NCI-H748 (cell line): ENCODE results near the gene ZC3H18.
A peak's percentile ranks its signal among the peaks of the same experiment; 100 is the strongest.

Experiments
- DNase-seq: peaks from one replicate; lab custom pipeline; 2025; ENCODE audit not compliant: unreplicated experiment; lab: John Stamatoyannopoulos, UW

Gene ZC3H18

DNA sequence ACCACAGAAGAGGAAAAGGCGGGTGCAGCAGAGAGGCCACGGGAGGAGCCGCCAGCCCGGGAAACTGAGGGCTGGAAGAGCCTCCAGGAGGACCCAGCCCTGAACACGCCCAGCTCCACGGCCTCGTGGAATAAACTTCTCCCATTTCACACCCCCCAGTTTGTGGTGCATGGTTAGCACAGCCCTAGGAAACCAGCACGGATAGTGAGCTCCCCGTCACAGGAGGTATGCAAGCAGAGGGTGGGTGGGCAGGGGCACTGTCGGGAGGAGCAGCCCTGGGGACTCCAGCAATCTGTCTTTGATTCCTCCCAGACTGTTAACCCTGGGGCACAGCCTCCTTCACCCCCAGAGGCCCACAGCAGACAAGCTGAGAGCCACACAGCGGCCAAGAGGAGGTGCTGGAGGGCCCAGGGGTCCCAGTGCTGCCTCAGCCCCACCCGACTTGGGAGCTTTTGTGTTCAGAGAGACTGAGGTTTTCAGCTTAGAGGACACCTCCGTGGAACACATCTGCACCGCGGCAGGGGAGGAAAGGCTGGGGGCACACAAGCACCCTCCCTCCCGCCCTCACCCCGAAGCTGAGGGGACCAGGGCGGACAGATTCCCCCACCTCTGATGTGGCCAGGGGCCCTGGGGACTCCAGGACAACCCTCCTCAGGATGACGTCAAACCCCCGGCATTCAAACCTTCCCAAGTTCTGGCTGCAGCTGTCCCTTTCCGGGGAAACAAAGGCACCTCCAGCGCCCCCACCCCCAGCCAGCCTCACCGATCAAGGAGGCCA lies 66.5 kb downstream of the ZC3H18 start:
- no peak for DNase-seq

- peak; percentile 85 for DNase-seq
These were observed 68.4 kb downstream of the ZC3H18 start, which contains the start of gene IL17C for GRCh38 chr16:88638323-88639230. IL17C (plus strand) TSS chr16:88638572; CDS start chr16:88638642, 70 bp downstream.

- DNase-seq: peak; percentile 31
These were observed 69.2 kb downstream of the ZC3H18 start for GRCh38 chr16:88639231-88640038.

DNA sequence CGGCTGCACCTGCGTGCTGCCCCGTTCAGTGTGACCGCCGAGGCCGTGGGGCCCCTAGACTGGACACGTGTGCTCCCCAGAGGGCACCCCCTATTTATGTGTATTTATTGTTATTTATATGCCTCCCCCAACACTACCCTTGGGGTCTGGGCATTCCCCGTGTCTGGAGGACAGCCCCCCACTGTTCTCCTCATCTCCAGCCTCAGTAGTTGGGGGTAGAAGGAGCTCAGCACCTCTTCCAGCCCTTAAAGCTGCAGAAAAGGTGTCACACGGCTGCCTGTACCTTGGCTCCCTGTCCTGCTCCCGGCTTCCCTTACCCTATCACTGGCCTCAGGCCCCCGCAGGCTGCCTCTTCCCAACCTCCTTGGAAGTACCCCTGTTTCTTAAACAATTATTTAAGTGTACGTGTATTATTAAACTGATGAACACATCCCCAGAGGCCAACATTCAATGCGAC lies 69.9 kb downstream of the ZC3H18 start:
- DNase-seq: no peak

DNA sequence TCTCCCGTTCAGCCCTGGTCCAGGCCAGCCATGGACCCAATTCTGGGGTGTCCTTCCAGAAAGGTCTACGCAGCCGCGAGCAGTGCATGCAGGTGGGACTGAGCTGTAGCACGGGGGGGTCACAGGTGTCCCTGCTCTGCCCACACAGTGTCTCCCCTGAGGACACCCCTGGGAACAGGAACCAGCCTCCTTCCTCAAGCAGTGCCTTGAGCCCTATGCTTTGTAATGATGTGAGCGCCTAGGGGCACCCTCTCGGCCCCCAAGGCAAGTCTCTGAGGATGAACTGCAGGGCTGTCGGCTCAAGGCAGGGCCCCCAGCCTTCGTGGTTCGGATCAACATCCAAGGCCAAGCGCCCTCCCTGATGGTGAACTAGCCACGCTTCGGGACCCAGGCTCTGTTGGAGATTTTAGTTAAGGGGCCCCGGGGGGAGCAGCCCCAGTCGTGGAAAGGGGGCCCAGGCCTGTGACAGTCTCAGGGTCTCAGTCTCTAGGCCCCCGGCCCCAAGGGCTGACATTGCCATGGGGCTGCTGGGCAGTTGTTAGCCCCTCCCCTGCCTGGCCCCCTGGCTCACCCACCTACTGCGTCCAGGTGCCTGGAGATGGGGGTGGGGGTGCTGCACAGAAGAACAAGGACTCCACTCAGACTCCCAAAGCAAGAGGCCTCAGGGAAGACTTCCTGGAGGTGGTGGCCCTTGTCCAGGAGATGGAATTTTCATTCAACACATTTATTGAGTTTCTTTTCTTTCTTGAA lies 70.5 kb downstream of the ZC3H18 start:
- no peak for DNase-seq

DNA sequence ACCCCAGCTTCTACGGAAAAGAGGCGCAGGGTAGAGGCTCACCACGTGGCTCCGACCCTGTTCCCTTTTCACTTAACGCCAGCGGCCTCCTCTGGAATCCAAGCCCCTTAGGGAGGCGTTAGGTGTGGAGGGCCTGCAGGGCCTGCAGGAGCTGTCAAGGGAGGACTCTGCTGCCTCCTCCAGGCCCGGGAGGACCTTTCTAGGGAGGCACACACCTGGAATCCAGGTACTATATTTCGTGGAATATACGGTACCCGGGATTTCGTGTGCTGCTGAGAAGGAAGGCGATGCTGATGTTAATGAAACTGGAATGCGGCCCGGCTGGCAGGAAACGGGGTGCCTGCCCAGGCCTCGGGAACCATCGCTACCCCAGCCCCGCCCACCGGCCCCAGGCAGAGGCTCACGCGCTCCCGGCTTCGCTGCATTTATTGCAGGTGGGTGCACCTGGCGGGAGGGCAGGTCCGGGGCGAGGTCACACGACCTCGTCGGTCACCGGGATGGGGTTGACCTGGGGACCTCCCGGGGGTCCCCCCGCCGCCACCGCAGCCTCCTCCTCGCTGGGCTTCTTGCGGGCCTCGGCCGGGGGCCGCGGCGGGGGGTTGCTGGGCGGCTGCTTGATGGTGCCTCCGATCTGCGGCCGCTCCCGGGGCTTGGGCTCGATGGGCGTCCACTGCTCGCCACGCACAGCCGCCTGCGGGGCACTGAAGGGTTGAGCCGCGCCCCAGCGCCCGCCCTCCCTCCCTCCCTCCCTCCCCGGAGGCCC lies 72.9 kb downstream of the ZC3H18 start:
- DNase-seq: no peak

GRCh38 chr16:88643644-88643932 lies 73.4 kb downstream of the ZC3H18 start:
- DNase-seq: no peak

DNA sequence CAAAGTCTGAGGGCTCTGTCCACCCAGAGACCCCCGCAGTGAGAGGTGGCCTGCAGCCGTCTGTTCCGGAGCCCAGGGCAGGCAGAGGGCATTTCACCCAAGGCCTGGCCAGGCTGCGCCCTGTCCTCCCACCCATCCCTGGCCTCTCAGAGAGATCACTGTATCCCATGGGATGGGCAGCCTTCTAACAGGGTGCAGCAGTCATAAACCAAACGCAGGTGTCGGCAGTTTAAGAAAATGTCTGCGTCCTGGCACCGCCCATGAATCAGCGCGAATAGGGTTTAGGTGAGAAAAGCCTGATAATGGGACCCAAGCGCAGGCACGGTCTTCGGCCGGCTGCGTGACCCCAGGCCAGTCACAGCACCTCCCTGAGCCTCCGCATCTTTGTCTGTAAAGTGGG lies 75.3 kb downstream of the ZC3H18 start:
- DNase-seq: no peak

DNA sequence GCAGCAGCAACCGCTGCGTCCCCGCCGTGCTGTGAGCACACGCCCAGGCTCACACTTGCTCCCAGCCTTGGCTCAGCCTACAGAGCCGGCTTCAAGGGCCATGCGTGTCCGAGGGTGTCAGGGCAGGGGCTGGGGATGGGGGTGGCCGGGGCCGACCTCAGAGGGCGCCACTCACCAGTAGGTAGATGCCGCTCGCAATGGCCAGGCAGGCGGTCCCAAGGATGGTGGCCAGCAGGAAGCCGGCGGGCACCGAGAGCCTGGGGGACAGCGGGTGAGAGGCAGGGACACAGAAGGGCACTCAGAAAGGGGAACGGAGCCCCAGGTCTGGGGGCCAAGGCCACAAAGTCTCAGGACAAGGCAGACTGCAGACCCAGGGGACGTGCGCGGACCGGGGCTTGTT lies 75.7 kb downstream of the ZC3H18 start:
- no peak for DNase-seq

- no peak for DNase-seq
These were observed 76.3 kb downstream of the ZC3H18 start for GRCh38 chr16:88646345-88647034.

GRCh38 chr16:88647178-88648070 lies 77.2 kb downstream of the ZC3H18 start:
- no peak for DNase-seq

DNA sequence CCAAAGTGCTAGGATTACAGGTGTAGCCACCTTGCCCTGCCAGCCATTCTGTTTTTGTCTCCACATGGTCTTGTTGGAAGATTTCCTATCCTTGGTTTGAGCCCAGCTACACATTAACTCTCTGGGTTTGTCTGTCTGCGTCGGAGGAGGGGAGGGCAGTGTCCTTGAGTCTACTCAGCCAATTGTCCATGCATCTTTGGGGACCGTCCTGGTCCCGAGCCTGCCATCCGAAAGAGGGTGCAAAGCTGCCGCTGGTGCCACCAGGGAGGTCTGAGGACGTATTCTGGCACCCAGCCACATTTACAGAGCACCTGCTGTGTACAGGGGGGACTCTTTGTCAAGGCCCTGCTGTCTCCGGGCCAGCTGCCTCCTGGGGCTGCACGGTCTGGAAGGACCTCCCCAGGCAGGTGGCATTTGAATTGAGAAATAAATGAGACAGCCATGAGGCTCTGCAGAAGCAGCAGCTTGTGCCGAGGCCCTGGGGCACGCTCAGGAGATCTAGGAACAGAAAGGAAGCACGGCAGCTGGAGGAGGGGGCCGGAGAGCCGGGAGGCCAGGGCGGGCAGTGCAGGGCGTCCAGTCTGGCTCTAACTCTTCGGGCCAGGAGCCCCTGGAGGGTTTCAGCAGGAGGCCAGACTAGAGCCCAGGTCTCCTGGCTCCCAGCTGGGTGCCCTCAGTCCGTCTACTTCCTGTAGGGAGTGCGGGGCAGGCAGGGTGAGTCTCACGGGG lies 79.2 kb downstream of the ZC3H18 start:
- DNase-seq: peak; percentile 17

GRCh38 chr16:88649924-88650748 lies 79.9 kb downstream of the ZC3H18 start:
- no peak for DNase-seq

- no peak for DNase-seq
These were observed 80.6 kb downstream of the ZC3H18 start, which contains the start of gene CYBA for GRCh38 chr16:88650749-88651275. CYBA (minus strand) TSS chr16:88651053; CDS start chr16:88651013, 40 bp downstream.

- DNase-seq: peak; percentile 26
These were observed 81.2 kb downstream of the ZC3H18 start for GRCh38 chr16:88651276-88651988.
